ENCODE data around the gene PDCL3.
A peak's percentile ranks its signal among the peaks of the same experiment; 100 is the strongest.

Gene PDCL3

GRCh38 chr2:100580367-100581276 is 17.8 kb downstream of the PDCL3 start:
- Mint-ChIP-seq H3K36me3 (ENCODE audit: low read depth) (peaks cover 9% of the 10 kb centered on the region), H3K4me3 (peak overlapping the region; percentile 76), H3K27me3 (ENCODE audit: low read depth) (no peaks in the 10 kb centered on the region), H3K4me1 (ENCODE audit: low read depth) (peaks cover 36% of the 10 kb centered on the region), H3K9me3 (no peaks in the 10 kb centered on the region), H3K27ac (peak overlapping the region; percentile 89)
- DNase-seq (ENCODE audit: low spot score) = peak; percentile 58

GRCh38 chr2:100581277-100581612 is 18.5 kb downstream of the PDCL3 start:
- H3K4me1 Mint-ChIP-seq (ENCODE audit: low read depth) = peaks cover 41% of the 10 kb centered on the region
- H3K27ac Mint-ChIP-seq = peak overlapping the region; percentile 89
- no peaks in the 10 kb centered on the region for H3K9me3 Mint-ChIP-seq
- H3K27me3 Mint-ChIP-seq (ENCODE audit: low read depth) = no peaks in the 10 kb centered on the region
- peaks cover 13% of the 10 kb centered on the region for H3K36me3 Mint-ChIP-seq (ENCODE audit: low read depth)
- peak overlapping the region; percentile 76 for H3K4me3 Mint-ChIP-seq
- DNase-seq (ENCODE audit: low spot score) = no peak

- no peak for DNase-seq (ENCODE audit: low spot score)
- Mint-ChIP-seq H3K36me3 (ENCODE audit: low read depth) (peaks cover 9% of the 10 kb centered on the region), H3K9me3 (no peaks in the 10 kb centered on the region), H3K4me3 (no peak overlapping the region), H3K4me1 (ENCODE audit: low read depth) (peaks cover 50% of the 10 kb centered on the region), H3K27ac (no peak overlapping the region), H3K27me3 (ENCODE audit: low read depth) (no peaks in the 10 kb centered on the region)
Measured at GRCh38 chr2:100584816-100585215, 22.0 kb downstream of the PDCL3 start.

DNA sequence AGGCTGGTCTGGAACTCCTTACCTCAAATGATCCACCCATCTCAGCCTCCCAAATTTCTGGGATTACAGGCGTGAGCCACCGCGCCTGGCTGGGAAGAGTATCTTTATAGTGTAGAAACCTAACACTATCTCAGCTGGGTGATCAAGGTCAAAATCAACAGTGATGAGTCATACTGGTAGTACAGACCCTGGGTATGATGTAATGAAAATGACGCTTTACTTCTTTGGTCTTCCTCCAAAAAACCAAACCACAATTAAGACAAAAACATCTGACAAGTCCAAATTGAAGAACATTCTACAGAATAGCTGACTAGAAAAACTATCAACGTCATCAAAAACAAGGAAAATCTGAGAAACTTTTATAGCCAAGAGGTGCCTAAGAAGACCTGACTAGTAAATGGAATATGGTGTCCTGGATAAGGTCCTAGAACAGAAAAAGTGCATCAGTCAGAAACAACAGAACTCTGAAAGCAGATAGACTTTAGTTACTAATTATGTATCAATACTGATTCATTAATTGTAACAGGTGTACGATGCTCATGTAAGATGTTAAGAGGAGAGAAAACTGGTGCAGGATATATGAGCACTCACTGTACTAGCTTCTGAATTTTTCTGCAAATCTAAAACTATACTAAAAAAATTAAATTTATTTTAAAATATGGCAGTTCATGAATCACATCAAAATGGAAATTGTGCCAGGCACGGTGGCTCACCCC is 25.4 kb downstream of the PDCL3 start:
- peaks cover 5% of the 10 kb centered on the region for H3K36me3 Mint-ChIP-seq (ENCODE audit: low read depth)
- H3K4me1 Mint-ChIP-seq (ENCODE audit: low read depth) = peaks cover 42% of the 10 kb centered on the region
- H3K27ac Mint-ChIP-seq = peak overlapping the region; percentile 68
- no peaks in the 10 kb centered on the region for H3K9me3 Mint-ChIP-seq
- peaks cover 11% of the 10 kb centered on the region for H3K27me3 Mint-ChIP-seq (ENCODE audit: low read depth)
- peak overlapping the region; percentile 27 for H3K4me3 Mint-ChIP-seq
- peak; percentile 35 for DNase-seq (ENCODE audit: low spot score)

- Mint-ChIP-seq H3K36me3 (ENCODE audit: low read depth) (peaks cover 5% of the 10 kb centered on the region), H3K27me3 (ENCODE audit: low read depth) (peaks cover 11% of the 10 kb centered on the region), H3K4me3 (no peak overlapping the region), H3K9me3 (no peaks in the 10 kb centered on the region), H3K4me1 (ENCODE audit: low read depth) (peaks cover 41% of the 10 kb centered on the region), H3K27ac (peak overlapping the region; percentile 5)
- DNase-seq (ENCODE audit: low spot score) = no peak
Measured at GRCh38 chr2:100589527-100589926, 26.7 kb downstream of the PDCL3 start.

- no peaks in the 10 kb centered on the region for H3K9me3 Mint-ChIP-seq
- no peaks in the 10 kb centered on the region for H3K36me3 Mint-ChIP-seq (ENCODE audit: low read depth)
- H3K27ac Mint-ChIP-seq = no peak overlapping the region
- DNase-seq (ENCODE audit: low spot score) = no peak
- H3K27me3 Mint-ChIP-seq (ENCODE audit: low read depth) = peaks cover 11% of the 10 kb centered on the region
- peaks cover 27% of the 10 kb centered on the region for H3K4me1 Mint-ChIP-seq (ENCODE audit: low read depth)
- H3K4me3 Mint-ChIP-seq = no peak overlapping the region
Measured at GRCh38 chr2:100592226-100592625, 29.4 kb downstream of the PDCL3 start.

- Mint-ChIP-seq H3K4me3 (no peak overlapping the region), H3K27ac (no peak overlapping the region), H3K27me3 (ENCODE audit: low read depth) (peaks cover 10% of the 10 kb centered on the region), H3K4me1 (ENCODE audit: low read depth) (peaks cover 14% of the 10 kb centered on the region), H3K36me3 (ENCODE audit: low read depth) (no peaks in the 10 kb centered on the region), H3K9me3 (no peaks in the 10 kb centered on the region)
- DNase-seq (ENCODE audit: low spot score) = no peak
Measured at GRCh38 chr2:100596465-100596864, 33.7 kb downstream of the PDCL3 start.

DNA sequence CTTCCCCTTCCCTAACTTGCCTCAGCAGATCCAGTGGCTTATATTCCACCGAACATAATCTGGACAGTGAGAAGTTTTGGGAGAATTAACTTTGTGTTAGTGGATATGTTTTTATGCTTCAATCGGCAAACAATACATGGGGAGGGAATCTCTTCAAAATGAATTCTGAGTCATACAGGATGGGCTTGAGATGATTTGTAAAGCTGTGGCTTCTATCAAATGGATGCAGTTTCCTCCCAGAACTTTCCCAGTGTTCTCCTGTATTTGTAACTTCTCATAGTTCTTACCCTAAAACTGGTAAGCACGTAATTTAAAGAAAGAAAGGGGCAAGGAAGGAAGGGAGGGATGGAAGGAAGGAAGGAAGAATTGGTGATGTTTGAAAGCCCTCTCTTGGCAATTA is 36.8 kb downstream of the PDCL3 start:
- no peak overlapping the region for H3K27ac Mint-ChIP-seq
- H3K4me1 Mint-ChIP-seq (ENCODE audit: low read depth) = peaks cover 5% of the 10 kb centered on the region

GRCh38 chr2:100601661-100602060 is 38.9 kb downstream of the PDCL3 start:
- no peak overlapping the region for H3K4me3 Mint-ChIP-seq
- H3K9me3 Mint-ChIP-seq = no peaks in the 10 kb centered on the region
- H3K27me3 Mint-ChIP-seq (ENCODE audit: low read depth) = peaks cover 9% of the 10 kb centered on the region
- peaks cover under 1% of the 10 kb centered on the region for H3K4me1 Mint-ChIP-seq (ENCODE audit: low read depth)
- H3K36me3 Mint-ChIP-seq (ENCODE audit: low read depth) = no peaks in the 10 kb centered on the region
- H3K27ac Mint-ChIP-seq = no peak overlapping the region
- DNase-seq (ENCODE audit: low spot score) = no peak

More for the DNA sequence above, 36.8 kb downstream of the PDCL3 start:
- Mint-ChIP-seq H3K4me3 (no peak overlapping the region), H3K36me3 (ENCODE audit: low read depth) (no peaks in the 10 kb centered on the region), H3K27me3 (ENCODE audit: low read depth) (peaks cover 8% of the 10 kb centered on the region), H3K9me3 (no peaks in the 10 kb centered on the region)
- DNase-seq (ENCODE audit: low spot score) = no peak

DNA sequence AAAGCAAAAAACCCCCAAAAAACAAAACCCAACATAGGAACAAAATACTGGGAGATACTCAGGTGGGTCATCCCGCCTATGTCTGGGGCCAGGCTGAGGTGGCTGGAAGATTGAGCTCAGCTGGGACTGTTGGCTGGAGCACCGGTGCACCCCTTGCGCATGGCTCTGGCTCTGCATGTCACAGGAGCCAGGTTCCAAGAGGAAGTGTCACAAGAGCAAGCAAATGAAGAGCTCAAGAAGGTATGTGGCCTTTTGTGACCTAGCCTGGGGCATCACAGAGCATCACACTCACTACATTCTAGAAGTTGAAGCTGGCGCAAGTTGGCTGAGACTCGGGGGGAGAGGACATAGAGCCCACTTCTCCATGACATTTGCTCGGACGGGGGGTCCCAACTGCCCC is 40.6 kb downstream of the PDCL3 start:
- H3K9me3 Mint-ChIP-seq = no peaks in the 10 kb centered on the region
- H3K27ac Mint-ChIP-seq = no peak overlapping the region
- H3K4me3 Mint-ChIP-seq = no peak overlapping the region
- H3K36me3 Mint-ChIP-seq (ENCODE audit: low read depth) = no peaks in the 10 kb centered on the region
- DNase-seq (ENCODE audit: low spot score) = no peak
- H3K4me1 Mint-ChIP-seq (ENCODE audit: low read depth) = peaks cover 4% of the 10 kb centered on the region
- H3K27me3 Mint-ChIP-seq (ENCODE audit: low read depth) = peaks cover 8% of the 10 kb centered on the region

DNA sequence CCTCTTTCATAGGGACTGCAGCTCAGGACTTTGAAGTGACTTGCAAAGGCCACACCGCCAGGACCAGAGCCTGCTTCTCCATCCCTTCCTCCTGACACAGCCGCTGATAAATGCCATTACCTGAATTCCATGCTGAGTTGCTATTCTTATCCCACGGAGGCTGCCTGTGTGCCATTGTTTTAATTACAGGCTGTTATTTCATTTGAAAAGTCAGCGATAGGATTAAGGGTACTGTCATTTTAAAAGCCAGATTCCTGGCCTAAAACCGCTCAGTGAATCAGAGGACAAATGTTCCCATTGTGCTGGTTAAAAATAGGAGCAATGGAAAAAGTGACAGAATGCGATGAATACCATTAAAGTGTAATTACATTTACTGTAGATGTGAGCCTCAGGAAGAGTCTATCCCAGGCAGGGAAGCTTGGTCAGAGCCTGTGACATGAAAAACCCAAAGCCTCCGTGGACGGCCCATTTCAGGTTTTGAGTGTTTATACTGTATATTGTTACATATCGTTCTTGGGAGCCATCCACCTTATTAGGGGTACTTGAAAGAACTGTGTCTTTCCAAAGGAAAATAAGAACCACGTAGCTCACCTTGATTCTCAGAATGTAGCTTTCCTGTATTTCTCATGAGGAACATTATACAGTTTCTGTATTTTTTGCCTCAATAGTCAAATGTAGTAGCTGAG is 41.3 kb downstream of the PDCL3 start:
- peaks cover 6% of the 10 kb centered on the region for H3K27me3 Mint-ChIP-seq (ENCODE audit: low read depth)
- no peak overlapping the region for H3K27ac Mint-ChIP-seq

DNA sequence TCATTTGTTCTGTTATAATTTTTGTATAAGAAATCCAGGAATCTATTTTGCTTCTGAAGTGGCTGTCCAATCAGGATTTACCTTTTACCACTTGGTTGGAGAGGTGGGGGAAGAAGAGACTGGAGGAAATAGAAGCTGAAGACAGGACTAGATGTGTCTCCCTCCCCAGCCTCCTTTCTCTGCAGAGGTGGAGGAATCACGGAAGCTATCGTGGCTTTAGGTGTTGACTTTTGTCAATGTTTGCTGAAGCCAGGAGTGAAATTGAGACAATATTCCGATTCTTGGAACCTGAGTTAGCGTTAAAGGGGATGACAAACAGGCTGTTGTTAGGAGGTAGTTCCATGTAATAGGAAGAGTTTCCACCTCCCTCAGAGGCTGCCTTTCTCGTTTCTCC is 43.5 kb downstream of the PDCL3 start:
- H3K27me3 Mint-ChIP-seq (ENCODE audit: low read depth) = peaks cover 5% of the 10 kb centered on the region
- peaks cover 4% of the 10 kb centered on the region for H3K4me1 Mint-ChIP-seq (ENCODE audit: low read depth)
- no peak overlapping the region for H3K4me3 Mint-ChIP-seq
- H3K36me3 Mint-ChIP-seq (ENCODE audit: low read depth) = no peaks in the 10 kb centered on the region
- no peak for DNase-seq (ENCODE audit: low spot score)
- no peaks in the 10 kb centered on the region for H3K9me3 Mint-ChIP-seq
- no peak overlapping the region for H3K27ac Mint-ChIP-seq

More for the DNA sequence above, 41.3 kb downstream of the PDCL3 start:
- Mint-ChIP-seq H3K36me3 (ENCODE audit: low read depth) (no peaks in the 10 kb centered on the region), H3K4me3 (no peak overlapping the region), H3K4me1 (ENCODE audit: low read depth) (peaks cover 4% of the 10 kb centered on the region), H3K9me3 (no peaks in the 10 kb centered on the region)
- no peak for DNase-seq (ENCODE audit: low spot score)

DNA sequence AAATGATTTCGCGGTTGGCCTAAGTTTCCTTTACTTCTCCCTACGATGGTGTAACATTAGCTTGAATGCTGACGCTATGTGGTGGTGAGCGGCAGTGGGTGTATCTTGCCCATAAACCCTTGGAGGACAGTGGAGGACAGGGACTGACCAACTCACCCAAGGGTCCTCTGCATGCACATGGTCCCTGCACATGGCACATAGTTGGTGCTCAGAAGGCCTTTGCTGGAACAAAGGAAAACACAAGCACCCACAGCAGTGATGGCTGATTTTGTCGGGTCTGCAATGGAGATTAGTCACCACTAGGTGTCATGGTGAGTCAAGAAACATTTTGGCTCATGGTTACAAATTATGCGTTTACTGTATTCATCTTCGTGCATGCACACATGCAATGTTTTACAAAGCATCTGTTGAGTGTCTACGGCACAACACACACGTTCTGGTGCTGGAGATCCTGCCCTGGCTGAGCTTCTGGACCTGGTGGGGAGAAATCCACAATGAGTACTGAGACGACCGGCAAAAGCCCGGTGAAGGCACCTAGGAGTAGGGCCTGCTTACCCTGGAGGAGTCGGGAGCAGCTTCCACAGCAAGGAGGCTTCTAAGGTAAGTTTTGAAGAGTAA is 44.0 kb downstream of the PDCL3 start:
- no peak overlapping the region for H3K4me3 Mint-ChIP-seq
- no peak overlapping the region for H3K27ac Mint-ChIP-seq

More for the DNA sequence above, 44.0 kb downstream of the PDCL3 start:
- Mint-ChIP-seq H3K36me3 (ENCODE audit: low read depth) (no peaks in the 10 kb centered on the region), H3K9me3 (no peaks in the 10 kb centered on the region), H3K27me3 (ENCODE audit: low read depth) (peaks cover 5% of the 10 kb centered on the region), H3K4me1 (ENCODE audit: low read depth) (peaks cover 4% of the 10 kb centered on the region)
- DNase-seq (ENCODE audit: low spot score) = no peak

Data from T-helper 2 cell treated with Interferon-gamma antibody and Interleukin-4, amounts not matched to agents 5 μg/mL and 100 μg/mL, for 36 hours (primary cell).